Nephron (organoid): ENCODE data around the gene PATE3.

Experiments
- H3K27ac Mint-ChIP-seq, 3 experiments: 2 replicates each; pipeline ENCODE4 v1.8.0; 2020; ENCODE audit warnings: mixed read lengths in 3 of 3, mild to moderate bottlenecking in 2 of 3, moderate library complexity in 1 of 3
- H3K27me3 Mint-ChIP-seq: 2 replicates; pipeline ENCODE4 v1.8.0; 2021; ENCODE audit warnings: low read depth, mild to moderate bottlenecking, moderate library complexity, mixed read lengths
- H3K36me3 Mint-ChIP-seq: 2 replicates; pipeline ENCODE4 v1.8.0; 2020; ENCODE audit warnings: low read depth, mixed read lengths
- H3K4me1 Mint-ChIP-seq: 2 replicates; pipeline ENCODE4 v1.8.0; 2020; ENCODE audit warnings: mixed read lengths
- H3K4me3 Mint-ChIP-seq, 3 experiments: 2 replicates each; pipeline ENCODE4 v1.8.0; 2020; ENCODE audit warnings: mild to moderate bottlenecking in 3 of 3, mixed read lengths in 3 of 3, moderate library complexity in 2 of 3
- H3K9me3 Mint-ChIP-seq: 2 replicates; pipeline ENCODE4 v1.8.0; 2020; ENCODE audit warnings: mixed read lengths
- TF ChIP-seq, protein P1 (sequence below), 3 experiments: fragments of 200-600 bp; sonication (generic); IDR thresholded peaks; one replicate each; pipeline ENCODE4 v1.5.0; 2021; ENCODE audit warnings: antibody characterized with exemption in 3 of 3; ENCODE audit not compliant: unreplicated experiment in 3 of 3

PATE3 gene, protein sequence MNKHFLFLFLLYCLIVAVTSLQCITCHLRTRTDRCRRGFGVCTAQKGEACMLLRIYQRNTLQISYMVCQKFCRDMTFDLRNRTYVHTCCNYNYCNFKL

DNA sequence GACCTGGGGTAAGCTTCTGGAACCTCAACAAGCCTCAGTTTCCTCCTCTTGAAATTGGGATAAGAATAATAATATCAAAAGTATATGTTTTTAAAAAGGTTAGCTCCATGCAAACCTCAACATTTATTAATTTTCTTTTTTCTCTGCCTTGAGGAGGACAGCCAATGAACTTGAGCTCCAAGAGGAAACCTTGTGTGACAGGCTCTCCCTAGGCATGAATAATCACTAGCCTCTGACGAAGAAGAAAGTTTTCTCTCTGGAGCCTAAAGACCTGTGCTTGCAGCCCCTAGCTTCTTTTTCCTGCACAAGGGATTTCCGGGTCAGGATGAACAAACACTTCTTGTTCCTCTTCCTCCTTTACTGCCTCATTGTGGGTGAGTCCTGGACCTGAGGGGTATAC lies at the start of gene PATE3:
Gene PATE3, plus strand, starts transcription at position 301 of the 400 bp plus-strand sequence. Its CDS starts 25 bp downstream, at position 326.
- H3K4me1 Mint-ChIP-seq = no peaks in the 10 kb centered on the region
- TF ChIP-seq, protein P1, sequence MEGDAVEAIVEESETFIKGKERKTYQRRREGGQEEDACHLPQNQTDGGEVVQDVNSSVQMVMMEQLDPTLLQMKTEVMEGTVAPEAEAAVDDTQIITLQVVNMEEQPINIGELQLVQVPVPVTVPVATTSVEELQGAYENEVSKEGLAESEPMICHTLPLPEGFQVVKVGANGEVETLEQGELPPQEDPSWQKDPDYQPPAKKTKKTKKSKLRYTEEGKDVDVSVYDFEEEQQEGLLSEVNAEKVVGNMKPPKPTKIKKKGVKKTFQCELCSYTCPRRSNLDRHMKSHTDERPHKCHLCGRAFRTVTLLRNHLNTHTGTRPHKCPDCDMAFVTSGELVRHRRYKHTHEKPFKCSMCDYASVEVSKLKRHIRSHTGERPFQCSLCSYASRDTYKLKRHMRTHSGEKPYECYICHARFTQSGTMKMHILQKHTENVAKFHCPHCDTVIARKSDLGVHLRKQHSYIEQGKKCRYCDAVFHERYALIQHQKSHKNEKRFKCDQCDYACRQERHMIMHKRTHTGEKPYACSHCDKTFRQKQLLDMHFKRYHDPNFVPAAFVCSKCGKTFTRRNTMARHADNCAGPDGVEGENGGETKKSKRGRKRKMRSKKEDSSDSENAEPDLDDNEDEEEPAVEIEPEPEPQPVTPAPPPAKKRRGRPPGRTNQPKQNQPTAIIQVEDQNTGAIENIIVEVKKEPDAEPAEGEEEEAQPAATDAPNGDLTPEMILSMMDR (IDR thresholded peaks at IDR 0.05; ENCODE audit: unreplicated experiment in 3 of 3) = no peak
- no peaks in the 10 kb centered on the region for H3K36me3 Mint-ChIP-seq
- no peak within 1 kb of the TSS for H3K27ac Mint-ChIP-seq
- H3K9me3 Mint-ChIP-seq = peaks cover 6% of the 10 kb centered on the region
- H3K27me3 Mint-ChIP-seq = peaks cover 5% of the 10 kb centered on the region
- no peak within 1 kb of the TSS for H3K4me3 Mint-ChIP-seq

DNA sequence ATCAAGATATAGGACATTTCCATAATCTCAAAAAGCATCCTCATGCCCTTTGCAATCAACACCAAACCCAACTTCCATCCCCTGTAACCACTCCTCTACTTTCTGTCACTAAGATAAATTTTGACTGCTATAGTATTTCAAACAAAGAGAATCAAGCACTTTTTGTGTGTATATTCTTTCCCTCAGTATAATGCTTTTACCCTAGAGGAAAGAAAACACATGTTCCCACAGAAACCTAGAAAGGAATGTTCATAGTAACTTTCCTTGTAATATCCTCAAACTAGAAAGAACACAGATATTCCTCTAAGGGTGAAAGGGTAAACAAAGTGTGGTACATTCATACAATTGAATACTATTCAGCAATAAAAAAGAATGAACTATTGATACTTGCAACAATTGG lies 47.3 kb upstream of the PATE3 start:
- H3K36me3 Mint-ChIP-seq = no peaks in the 10 kb centered on the region
- no peaks in the 10 kb centered on the region for H3K4me1 Mint-ChIP-seq
- no peak overlapping the region for H3K27ac Mint-ChIP-seq
- H3K27me3 Mint-ChIP-seq = no peaks in the 10 kb centered on the region
- TF ChIP-seq, protein P1 (IDR thresholded peaks at IDR 0.05; ENCODE audit: unreplicated experiment in 3 of 3) = no peak
- peaks cover 9% of the 10 kb centered on the region for H3K9me3 Mint-ChIP-seq
- no peak overlapping the region for H3K4me3 Mint-ChIP-seq

DNA sequence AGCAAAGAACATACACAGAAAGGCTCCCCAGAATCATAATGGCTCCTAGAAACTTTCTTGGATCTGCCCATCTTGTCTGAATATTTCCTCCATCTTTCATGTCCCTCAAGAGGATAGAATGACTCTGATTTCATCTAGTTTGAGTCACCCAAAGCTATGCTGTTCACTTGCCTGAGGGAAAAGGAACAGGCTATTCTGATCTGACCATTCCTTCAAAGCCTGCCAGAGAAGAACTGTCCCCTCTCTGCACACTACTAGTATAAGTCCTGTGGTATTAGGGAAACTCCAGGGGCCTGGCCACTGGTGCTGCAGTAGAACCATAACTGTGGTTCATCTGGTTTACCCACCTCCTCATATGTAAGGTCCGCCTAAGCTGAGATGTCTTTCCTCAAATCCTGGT lies 44.2 kb upstream of the PATE3 start:
- H3K4me3 Mint-ChIP-seq = no peak overlapping the region
- no peaks in the 10 kb centered on the region for H3K4me1 Mint-ChIP-seq
- no peaks in the 10 kb centered on the region for H3K27me3 Mint-ChIP-seq
- H3K9me3 Mint-ChIP-seq = peaks cover 2% of the 10 kb centered on the region
- H3K36me3 Mint-ChIP-seq = no peaks in the 10 kb centered on the region
- no peak overlapping the region for H3K27ac Mint-ChIP-seq
- TF ChIP-seq, protein P1 (IDR thresholded peaks at IDR 0.05; ENCODE audit: unreplicated experiment in 3 of 3) = no peak

DNA sequence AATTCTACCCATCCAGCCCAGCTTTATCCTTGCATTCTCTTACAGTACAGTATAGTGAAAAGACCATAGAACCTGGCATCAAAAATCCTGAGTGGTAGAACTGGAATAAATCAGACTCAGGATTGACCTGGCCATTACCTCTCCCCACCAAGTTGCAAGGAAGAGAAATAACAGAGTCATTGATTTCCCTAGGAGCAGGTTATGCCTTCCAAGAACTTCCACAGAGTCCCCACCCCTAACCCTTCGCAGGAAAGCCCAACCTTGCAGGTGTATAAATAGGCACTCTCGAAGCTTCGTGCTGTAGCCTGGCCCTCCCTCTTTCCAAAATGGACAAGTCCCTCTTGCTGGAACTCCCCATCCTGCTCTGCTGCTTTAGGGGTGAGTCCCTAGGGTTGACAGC lies 41.9 kb upstream of the PATE3 start, which contains the start of gene PATE1:
Gene PATE1, plus strand, starts transcription at position 301 of the 400 bp plus-strand sequence. Its CDS starts 26 bp downstream, at position 327.
- Mint-ChIP-seq H3K27me3 (no peaks in the 10 kb centered on the region), H3K36me3 (no peaks in the 10 kb centered on the region), H3K9me3 (peaks cover 2% of the 10 kb centered on the region), H3K4me3 (no peak within 1 kb of the TSS), H3K4me1 (no peaks in the 10 kb centered on the region), H3K27ac (no peak within 1 kb of the TSS)
- TF ChIP-seq, protein P1 (IDR thresholded peaks at IDR 0.05; ENCODE audit: unreplicated experiment in 3 of 3) = no peak

DNA sequence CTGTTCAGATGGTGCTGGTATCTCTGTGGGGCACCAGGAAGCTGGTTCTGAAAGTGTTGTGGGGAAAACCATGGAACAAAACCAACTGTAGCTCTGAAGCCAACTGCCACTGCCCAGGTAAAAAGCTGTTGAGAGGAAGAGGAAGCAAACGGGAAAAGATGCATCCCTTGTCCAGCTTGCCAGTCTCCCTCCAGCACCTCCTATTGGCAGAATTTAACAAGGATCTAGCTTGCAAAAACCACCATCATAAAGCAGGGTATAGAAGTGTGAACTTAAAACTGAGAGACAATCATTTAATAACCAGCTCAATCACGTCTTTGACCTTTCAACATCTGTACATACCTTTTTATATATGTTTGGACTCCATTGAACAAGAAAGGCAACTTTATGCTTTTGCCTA lies 37.3 kb upstream of the PATE3 start:
- H3K27ac Mint-ChIP-seq = no peak overlapping the region
- no peak overlapping the region for H3K4me3 Mint-ChIP-seq
- TF ChIP-seq, protein P1 (IDR thresholded peaks at IDR 0.05; ENCODE audit: unreplicated experiment in 3 of 3) = no peak
- H3K9me3 Mint-ChIP-seq = peaks cover 2% of the 10 kb centered on the region
- H3K36me3 Mint-ChIP-seq = no peaks in the 10 kb centered on the region
- no peaks in the 10 kb centered on the region for H3K4me1 Mint-ChIP-seq
- no peaks in the 10 kb centered on the region for H3K27me3 Mint-ChIP-seq

DNA sequence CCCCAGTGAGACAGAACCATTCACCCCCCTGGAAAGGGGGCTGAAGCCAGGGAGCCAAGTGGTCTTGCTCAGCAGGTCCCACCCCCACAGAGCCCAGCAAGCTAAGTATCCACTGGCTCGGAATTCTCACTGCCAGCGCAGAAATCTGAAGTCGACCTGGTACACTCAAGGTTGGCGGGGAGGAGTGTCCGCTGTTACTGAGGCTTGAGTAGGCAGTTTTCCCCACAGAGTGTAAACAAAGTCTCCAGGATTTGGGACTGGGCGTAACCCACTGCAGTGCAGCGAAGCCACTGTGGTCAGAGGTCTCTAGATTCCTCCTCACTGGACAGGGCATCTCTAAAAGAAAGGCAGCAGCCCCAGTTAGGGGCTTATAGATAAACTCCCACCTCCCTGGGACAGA lies 31.9 kb upstream of the PATE3 start:
- H3K36me3 Mint-ChIP-seq = no peaks in the 10 kb centered on the region
- H3K9me3 Mint-ChIP-seq = peaks cover 26% of the 10 kb centered on the region
- TF ChIP-seq, protein P1 (IDR thresholded peaks at IDR 0.05; ENCODE audit: unreplicated experiment in 3 of 3) = no peak
- no peak overlapping the region for H3K4me3 Mint-ChIP-seq
- no peak overlapping the region for H3K27ac Mint-ChIP-seq
- no peaks in the 10 kb centered on the region for H3K4me1 Mint-ChIP-seq
- no peaks in the 10 kb centered on the region for H3K27me3 Mint-ChIP-seq
